Effector memory CD4-positive, alpha-beta T cell (primary cell): ENCODE results near the gene SLC8B1.

Experiments
- DNase-seq, 3 donors: peaks; one replicate each; pipeline ENCODE4 v3.0.0-alpha.2; 2020
- H3K27ac ChIP-seq: 2 replicates; pipeline ENCODE4 v1.7.0; 2013; ENCODE audit warnings: mild to moderate bottlenecking, low read length, moderate library complexity; ENCODE audit not compliant: insufficient read depth, poor library complexity, severe bottlenecking
- H3K27me3 ChIP-seq: replicated peaks from 2 replicates; pipeline ENCODE4 v1.7.0; 2013; ENCODE audit warnings: mild to moderate bottlenecking, low read length; ENCODE audit not compliant: insufficient read depth, control insufficient read depth, poor library complexity, severe bottlenecking
- H3K36me3 ChIP-seq: 2 replicates; pipeline ENCODE4 v1.7.0; 2013; ENCODE audit warnings: mild to moderate bottlenecking, low read length, moderate library complexity; ENCODE audit not compliant: control insufficient read depth, insufficient read depth
- H3K4me1 ChIP-seq: 2 replicates; pipeline ENCODE4 v1.7.0; 2013; ENCODE audit warnings: low read length, mild to moderate bottlenecking; ENCODE audit not compliant: control insufficient read depth, insufficient read depth, poor library complexity, severe bottlenecking
- H3K4me3 ChIP-seq: 2 replicates; pipeline ENCODE4 v1.7.0; 2013; ENCODE audit warnings: low read length, low read depth, mild to moderate bottlenecking; ENCODE audit not compliant: insufficient read depth, poor library complexity, severe bottlenecking
- H3K9me3 ChIP-seq: 2 replicates; pipeline ENCODE4 v1.7.0; 2013; ENCODE audit warnings: mild to moderate bottlenecking, low read length, moderate library complexity; ENCODE audit not compliant: control insufficient read depth

Gene SLC8B1

GRCh38 chr12:113370923-113371682 is 36.2 kb upstream of the SLC8B1 start:
- no peaks in the 10 kb centered on the region for H3K4me1 ChIP-seq
- DNase-seq = no peak
- H3K27me3 ChIP-seq = no peaks in the 10 kb centered on the region
- no peak overlapping the region for H3K27ac ChIP-seq
- H3K4me3 ChIP-seq = no peak overlapping the region
- H3K9me3 ChIP-seq = no peaks in the 10 kb centered on the region
- peaks cover 25% of the 10 kb centered on the region for H3K36me3 ChIP-seq

- Histone ChIP-seq H3K4me1 (no peaks in the 10 kb centered on the region), H3K9me3 (no peaks in the 10 kb centered on the region), H3K27ac (no peak overlapping the region), H3K4me3 (no peak overlapping the region), H3K36me3 (peaks cover 13% of the 10 kb centered on the region), H3K27me3 (no peaks in the 10 kb centered on the region)
- no peak for DNase-seq
These were observed 34.6 kb upstream of the SLC8B1 start for GRCh38 chr12:113369391-113369985.

- no peaks in the 10 kb centered on the region for H3K4me1 ChIP-seq
- H3K27me3 ChIP-seq = no peaks in the 10 kb centered on the region
- no peak for DNase-seq
- H3K36me3 ChIP-seq = peaks cover 10% of the 10 kb centered on the region
- H3K9me3 ChIP-seq = no peaks in the 10 kb centered on the region
- no peak overlapping the region for H3K27ac ChIP-seq
- no peak overlapping the region for H3K4me3 ChIP-seq
These were observed 33.4 kb upstream of the SLC8B1 start for GRCh38 chr12:113368331-113368730.

GRCh38 chr12:113366827-113367226 is 31.9 kb upstream of the SLC8B1 start:
- Histone ChIP-seq H3K27ac (no peak overlapping the region), H3K4me3 (no peak overlapping the region), H3K36me3 (no peaks in the 10 kb centered on the region), H3K27me3 (no peaks in the 10 kb centered on the region), H3K4me1 (no peaks in the 10 kb centered on the region), H3K9me3 (no peaks in the 10 kb centered on the region)
- DNase-seq = no peak

- no peak for DNase-seq
- H3K4me3 ChIP-seq = no peak overlapping the region
- no peaks in the 10 kb centered on the region for H3K4me1 ChIP-seq
- H3K27me3 ChIP-seq = no peaks in the 10 kb centered on the region
- H3K36me3 ChIP-seq = no peaks in the 10 kb centered on the region
- H3K27ac ChIP-seq = no peak overlapping the region
- no peaks in the 10 kb centered on the region for H3K9me3 ChIP-seq
These were observed 30.9 kb upstream of the SLC8B1 start for GRCh38 chr12:113365639-113366395.

- no peak for DNase-seq
- Histone ChIP-seq H3K27ac (no peak overlapping the region), H3K4me3 (no peak overlapping the region), H3K27me3 (no peaks in the 10 kb centered on the region), H3K36me3 (no peaks in the 10 kb centered on the region), H3K4me1 (no peaks in the 10 kb centered on the region), H3K9me3 (no peaks in the 10 kb centered on the region)
These were observed 29.8 kb upstream of the SLC8B1 start for GRCh38 chr12:113364698-113365097.

- Histone ChIP-seq H3K27ac (no peak overlapping the region), H3K4me3 (no peak overlapping the region), H3K4me1 (peaks cover 6% of the 10 kb centered on the region), H3K27me3 (no peaks in the 10 kb centered on the region), H3K36me3 (no peaks in the 10 kb centered on the region), H3K9me3 (no peaks in the 10 kb centered on the region)
- DNase-seq = no peak
These were observed 26.9 kb upstream of the SLC8B1 start for GRCh38 chr12:113361574-113362370.

- Histone ChIP-seq H3K36me3 (no peaks in the 10 kb centered on the region), H3K4me3 (no peak overlapping the region), H3K27ac (no peak overlapping the region), H3K9me3 (no peaks in the 10 kb centered on the region), H3K4me1 (peaks cover 6% of the 10 kb centered on the region), H3K27me3 (no peaks in the 10 kb centered on the region)
- DNase-seq = no peak
These were observed 25.2 kb upstream of the SLC8B1 start for GRCh38 chr12:113359939-113360748.
